CD4-positive, alpha-beta T cell treated with Interferon gamma for 1 hour (primary cell): ENCODE measurements around the gene FAM200B.

ENCODE experiments used
- DNase-seq: peaks from one replicate; pipeline ENCODE4 v3.0.0-alpha.2; 2020

Gene FAM200B

DNA sequence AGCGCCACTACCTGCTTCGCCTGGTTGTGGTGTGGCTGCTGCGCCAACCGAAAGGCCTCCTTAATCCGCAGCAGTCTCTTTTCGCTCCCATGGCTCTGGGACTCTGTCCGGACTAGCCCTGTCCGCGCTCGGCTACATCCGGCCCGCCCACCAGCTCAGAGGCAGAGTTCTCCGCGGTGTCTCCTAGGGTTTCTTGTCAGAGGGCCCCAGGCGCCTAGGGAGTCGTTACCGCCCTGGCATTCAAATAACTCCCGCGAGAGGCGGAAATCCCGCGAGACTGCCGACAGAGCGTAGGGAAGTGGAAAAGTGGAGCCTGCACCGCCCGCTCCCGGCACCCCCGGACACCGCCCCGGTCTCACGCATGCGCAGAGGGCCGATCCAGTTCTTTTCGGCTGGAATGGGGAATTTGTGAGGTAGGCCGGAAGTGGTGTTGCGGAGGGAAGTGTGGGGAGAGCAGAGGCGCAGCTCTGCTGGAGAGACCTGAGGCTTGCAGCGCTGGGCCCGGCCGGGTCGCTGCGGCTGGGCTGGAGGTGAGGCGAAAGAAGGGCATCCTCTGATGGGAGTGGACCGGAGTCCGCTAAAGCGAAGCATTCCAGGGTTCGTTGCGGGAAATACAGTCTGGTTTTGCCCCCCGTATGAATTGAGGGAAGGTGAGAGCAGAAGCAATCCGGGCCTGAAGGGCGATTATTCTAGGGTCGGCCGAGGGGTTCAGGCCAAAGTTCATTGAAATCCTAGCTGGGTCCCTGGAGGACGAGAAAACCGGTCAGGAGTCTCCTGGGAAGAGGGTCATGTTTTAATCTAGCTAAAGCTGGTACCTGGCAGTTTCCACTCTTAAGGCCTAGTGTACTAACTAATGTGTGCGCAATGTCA lies at the start of gene FAM200B:
Gene FAM200B, plus strand, starts transcription at position 456 of the 870 bp plus-strand sequence. CDS start 5,151 bp downstream, outside the sequence.
- peak; percentile 94 for DNase-seq

GRCh38 chr4:15636818-15637217 lies 44.8 kb upstream of the FAM200B start:
- no peak for DNase-seq

DNA sequence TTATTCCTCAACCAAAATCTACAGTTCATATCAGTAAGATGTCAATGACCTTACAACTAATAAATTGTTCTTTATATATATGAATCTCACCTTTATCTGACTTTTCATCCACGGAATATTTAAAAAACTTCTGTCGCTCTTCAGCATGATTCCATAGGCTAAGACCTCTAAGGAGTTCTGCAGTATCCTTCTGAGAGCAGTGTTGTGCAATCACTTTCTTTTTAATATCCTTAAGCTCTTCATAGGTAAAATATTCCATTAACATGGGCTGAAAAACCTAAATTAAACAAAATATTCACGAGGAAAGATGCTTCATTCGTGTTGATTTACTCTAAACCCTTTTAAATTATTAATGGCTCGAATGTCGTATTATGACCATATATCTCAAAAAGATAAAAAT lies 43.2 kb upstream of the FAM200B start:
- no peak for DNase-seq

- DNase-seq: no peak
These were observed 33.0 kb upstream of the FAM200B start for GRCh38 chr4:15648600-15648999.

DNA sequence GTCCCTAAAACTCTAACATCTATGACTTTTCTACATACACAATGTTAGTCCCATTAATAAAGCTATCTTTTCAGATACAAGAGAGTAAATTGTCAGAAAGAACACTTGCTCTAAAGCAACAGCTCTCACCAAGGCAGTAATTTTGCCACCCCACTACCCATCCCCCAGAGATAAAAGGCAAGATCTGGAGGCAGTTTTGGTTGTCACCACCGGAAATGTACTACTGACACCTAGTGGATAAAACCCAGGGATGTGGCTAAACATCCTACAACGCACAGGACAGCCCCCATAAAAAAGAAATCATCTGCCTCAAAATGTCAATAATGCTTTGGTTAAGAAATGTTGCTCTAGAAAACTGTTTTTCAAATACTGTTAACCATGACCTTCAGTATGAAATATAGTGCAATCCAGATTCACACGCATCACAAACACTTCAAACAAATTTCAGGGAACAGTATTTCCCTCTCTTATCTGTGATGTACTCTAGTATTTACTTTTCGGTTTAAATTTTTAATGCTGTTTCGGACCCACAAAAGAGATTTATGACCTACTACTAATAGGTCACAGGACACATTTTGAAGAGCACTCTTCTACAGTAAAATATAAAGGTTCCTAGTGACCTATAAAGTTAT lies 31.6 kb upstream of the FAM200B start:
- peak; percentile 60 for DNase-seq

GRCh38 chr4:15651676-15652075 lies 30.0 kb upstream of the FAM200B start:
- no peak for DNase-seq

GRCh38 chr4:15652191-15652590 lies 29.4 kb upstream of the FAM200B start:
- DNase-seq: no peak

DNA sequence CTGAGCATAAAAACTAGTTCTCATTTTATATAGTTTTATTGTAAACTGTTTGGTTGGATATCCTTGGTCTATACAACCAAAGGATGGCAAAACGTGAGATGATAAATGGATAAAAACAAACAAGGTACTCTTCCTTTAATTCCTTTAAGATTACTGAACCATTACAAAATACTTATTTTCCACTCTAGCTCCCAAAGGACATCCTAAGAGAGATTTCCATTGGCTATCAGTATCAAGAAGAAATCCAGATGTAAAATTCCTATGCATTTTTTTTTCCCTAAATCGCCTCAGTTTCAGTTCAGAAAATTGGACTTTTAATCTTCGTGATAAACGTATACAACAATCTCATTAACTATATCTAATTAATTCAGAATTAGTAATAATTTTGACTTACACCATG lies 28.8 kb upstream of the FAM200B start:
- no peak for DNase-seq

DNA sequence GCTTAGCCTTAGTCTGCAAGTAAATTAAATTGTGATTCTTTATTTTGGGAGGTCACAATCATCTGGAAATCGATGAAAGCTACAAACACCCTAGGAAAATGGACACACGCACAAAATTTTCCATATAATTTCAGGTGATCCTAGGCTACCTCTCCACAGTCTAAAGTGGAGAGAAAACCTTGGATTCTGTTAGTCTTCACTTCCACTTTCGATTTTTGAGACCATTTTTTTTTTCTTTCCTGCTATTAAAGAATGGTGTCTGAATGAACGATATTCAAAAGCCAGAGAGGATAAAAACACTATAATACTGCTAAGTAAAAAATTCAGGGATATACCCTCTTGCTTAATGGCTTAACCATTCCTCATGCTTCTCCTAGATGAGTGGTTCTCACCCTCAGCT lies 28.2 kb upstream of the FAM200B start:
- no peak for DNase-seq

GRCh38 chr4:15653864-15654592 lies 27.6 kb upstream of the FAM200B start:
- no peak for DNase-seq

GRCh38 chr4:15654593-15655222 lies 26.9 kb upstream of the FAM200B start:
- DNase-seq: peak; percentile 24

GRCh38 chr4:15655223-15656037 lies 26.2 kb upstream of the FAM200B start, which contains the start of gene FBXL5:
Gene FBXL5, minus strand, starts transcription at chr4:15655357. Its CDS starts 70 bp downstream, at chr4:15655287.
- DNase-seq: peak; percentile 84

DNA sequence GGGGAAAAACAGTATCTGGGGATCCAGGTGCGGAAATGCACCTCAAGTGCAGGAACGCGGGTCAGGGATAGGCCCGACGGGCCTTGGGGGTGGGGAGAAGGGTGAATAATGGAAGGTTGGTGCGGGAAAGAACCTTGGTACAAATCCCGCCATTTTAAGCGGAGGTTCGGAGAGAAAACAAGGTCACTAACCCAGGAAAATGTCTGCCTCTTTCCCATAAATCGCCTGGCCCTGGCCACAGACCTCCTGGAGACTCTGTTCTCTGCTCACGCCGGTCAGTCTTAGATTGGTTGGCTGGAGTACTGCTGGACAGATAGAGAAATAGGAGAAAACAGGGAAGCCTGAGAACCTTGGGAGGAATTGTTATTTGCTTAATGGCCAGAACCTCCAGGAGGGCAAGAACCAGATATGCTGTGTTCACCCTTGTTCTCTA lies 25.6 kb upstream of the FAM200B start:
- no peak for DNase-seq

DNA sequence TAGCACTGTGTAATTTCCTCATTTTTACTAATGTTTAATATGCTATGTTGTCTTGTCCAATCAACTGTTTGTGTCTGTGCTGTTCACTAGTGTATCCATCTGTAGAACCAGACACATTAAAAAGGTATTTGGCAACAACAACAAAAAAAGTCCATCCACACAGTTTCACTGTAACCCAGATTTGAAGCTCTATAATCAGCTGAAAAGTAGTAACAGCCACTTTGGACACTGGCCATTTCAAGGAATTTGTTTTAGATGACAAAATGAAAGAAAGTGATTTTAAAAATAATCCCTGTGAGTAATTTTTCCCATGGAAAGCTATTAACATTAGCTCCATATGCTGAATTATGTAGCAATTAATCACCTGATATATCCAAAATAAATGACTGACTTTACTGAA lies 24.3 kb upstream of the FAM200B start:
- no peak for DNase-seq

DNA sequence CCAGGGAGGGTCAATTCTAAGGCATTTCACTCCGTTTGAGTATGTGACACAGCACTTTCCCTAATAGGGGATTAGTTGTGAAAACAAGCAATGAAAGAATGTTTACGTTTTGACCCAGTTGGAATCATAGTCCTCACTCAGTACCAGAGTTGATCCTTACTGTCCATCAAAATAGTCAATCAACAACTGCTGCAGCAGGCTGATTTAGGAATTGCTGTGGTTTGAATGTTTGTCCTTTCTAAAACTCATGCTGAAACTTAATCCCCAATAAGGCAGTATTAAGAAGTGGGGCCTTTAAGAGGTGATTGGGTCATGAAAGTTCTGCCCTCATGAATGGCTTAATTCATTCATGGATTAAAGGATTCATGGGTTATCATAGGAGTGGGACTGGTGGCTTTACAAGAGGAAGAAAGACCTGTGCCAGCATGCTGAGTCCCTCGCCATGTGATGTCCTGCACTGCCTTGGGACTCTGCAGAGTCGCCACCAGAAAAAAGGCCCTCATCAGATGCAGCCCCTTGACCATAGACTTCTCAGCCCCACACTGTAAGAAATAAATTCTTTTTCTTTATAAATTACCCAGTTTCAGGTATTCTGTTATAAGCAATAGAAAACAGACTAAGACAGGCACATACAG lies 23.4 kb upstream of the FAM200B start:
- no peak for DNase-seq

- DNase-seq: no peak
These were observed 22.8 kb upstream of the FAM200B start for GRCh38 chr4:15658781-15659180.

- DNase-seq: no peak
These were observed 21.7 kb upstream of the FAM200B start for GRCh38 chr4:15659768-15660570.

GRCh38 chr4:15665753-15666365 lies 15.8 kb upstream of the FAM200B start:
- DNase-seq: peak; percentile 28

GRCh38 chr4:15667006-15667405 lies 14.6 kb upstream of the FAM200B start:
- no peak for DNase-seq
